ENCODE measurements around the gene ZNF382. TPM values are rescaled to one million over a fixed set of nuclear protein-coding genes. Genes with fewer than 3 reads are reported as not detected.

Gene ZNF382
- total RNA-seq, 1 donor from 2014 or later: 4.9 TPM

DNA sequence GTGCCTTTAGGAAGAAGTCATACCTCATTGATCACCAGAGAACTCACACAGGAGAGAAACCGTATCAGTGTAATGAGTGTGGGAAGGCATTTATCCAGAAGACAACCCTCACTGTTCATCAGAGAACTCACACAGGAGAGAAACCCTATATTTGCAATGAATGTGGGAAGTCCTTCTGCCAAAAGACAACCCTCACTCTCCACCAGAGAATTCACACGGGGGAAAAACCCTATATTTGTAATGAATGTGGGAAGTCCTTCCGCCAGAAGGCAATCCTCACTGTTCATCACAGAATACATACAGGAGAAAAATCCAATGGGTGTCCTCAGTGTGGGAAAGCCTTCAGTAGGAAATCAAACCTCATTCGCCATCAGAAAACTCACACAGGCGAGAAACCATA, 21.9 kb downstream of the ZNF382 start:
- H3K4me3 ChIP-seq: no peak overlapping the region
- DNase-seq (no peak), ATAC-seq (no peak)
- H3K9me3 ChIP-seq: peaks cover 91% of the 10 kb centered on the region
- no peaks in the 10 kb centered on the region for H3K4me1 ChIP-seq
- intact Hi-C loops (cut with DNase I): no loop called here
- TF ChIP-seq, protein P1, sequence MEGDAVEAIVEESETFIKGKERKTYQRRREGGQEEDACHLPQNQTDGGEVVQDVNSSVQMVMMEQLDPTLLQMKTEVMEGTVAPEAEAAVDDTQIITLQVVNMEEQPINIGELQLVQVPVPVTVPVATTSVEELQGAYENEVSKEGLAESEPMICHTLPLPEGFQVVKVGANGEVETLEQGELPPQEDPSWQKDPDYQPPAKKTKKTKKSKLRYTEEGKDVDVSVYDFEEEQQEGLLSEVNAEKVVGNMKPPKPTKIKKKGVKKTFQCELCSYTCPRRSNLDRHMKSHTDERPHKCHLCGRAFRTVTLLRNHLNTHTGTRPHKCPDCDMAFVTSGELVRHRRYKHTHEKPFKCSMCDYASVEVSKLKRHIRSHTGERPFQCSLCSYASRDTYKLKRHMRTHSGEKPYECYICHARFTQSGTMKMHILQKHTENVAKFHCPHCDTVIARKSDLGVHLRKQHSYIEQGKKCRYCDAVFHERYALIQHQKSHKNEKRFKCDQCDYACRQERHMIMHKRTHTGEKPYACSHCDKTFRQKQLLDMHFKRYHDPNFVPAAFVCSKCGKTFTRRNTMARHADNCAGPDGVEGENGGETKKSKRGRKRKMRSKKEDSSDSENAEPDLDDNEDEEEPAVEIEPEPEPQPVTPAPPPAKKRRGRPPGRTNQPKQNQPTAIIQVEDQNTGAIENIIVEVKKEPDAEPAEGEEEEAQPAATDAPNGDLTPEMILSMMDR (IDR thresholded peaks at IDR 0.05): no peak
- H3K27ac ChIP-seq: no peak overlapping the region
- no peaks in the 10 kb centered on the region for H3K36me3 ChIP-seq
- no peaks in the 10 kb centered on the region for H3K27me3 ChIP-seq

DNA sequence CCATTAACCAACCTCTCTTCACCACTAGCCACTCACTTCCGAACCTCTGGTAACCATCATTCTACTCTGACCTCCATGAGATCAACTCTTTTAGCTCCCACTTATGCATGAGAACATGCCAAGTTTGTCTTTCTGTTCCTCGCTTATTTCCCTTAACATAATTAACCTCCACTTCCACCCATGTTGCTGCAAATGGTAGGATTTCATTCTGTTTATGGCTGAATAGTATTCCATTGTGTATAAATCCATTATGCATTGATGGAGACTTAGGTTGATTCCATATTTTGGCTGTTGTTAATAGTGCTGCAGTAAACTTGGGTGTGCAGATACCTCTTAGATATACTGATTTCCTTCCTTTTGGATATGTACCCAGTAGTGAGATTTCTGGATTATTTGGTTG, 30.2 kb downstream of the ZNF382 start:
- intact Hi-C loops (cut with DNase I): no loop called here
- ATAC-seq: no peak

DNA sequence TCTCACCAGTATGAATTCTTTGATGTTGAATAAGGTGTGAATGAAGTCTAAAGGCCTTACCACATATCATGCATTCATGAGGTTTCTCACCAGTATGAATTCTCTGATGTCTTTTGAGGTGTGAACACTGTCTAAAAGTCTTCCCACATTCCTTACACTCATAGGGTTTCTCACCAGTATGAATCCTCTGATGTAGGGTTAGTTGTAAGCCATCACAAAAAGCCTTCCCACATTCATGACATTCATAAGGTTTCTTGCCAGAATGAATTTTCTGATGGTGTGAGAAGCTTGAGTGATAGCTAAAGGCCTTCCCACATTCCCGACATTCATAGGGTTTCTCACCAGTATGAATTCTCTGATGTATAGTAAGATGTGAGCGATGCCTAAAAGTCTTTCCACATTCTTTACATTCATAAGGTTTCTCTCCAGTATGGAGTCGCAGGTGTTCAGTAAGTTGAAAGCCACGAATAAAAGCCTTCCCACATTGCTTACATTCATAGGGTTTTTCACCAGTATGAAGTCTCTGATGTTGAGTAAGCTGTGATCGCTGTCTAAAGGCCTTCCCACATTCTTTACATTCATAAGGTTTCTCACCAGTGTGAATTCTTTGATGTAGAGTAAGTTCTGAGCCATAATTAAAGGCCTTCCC, 33.9 kb downstream of the ZNF382 start:
- Histone ChIP-seq H3K9me3 (peaks cover 96% of the 10 kb centered on the region), H3K36me3 (peaks cover 11% of the 10 kb centered on the region), H3K4me1 (no peaks in the 10 kb centered on the region), H3K27me3 (no peaks in the 10 kb centered on the region), H3K4me3 (no peak overlapping the region), H3K27ac (no peak overlapping the region)
- intact Hi-C loops (cut with DNase I): no loop called here
- TF ChIP-seq, protein P1 (IDR thresholded peaks at IDR 0.05): no peak
- no peak for DNase-seq
- ATAC-seq: no peak

More for the DNA sequence above, 30.2 kb downstream of the ZNF382 start:
- H3K27ac ChIP-seq: no peak overlapping the region
- no peak overlapping the region for H3K4me3 ChIP-seq
- no peaks in the 10 kb centered on the region for H3K4me1 ChIP-seq
- TF ChIP-seq, protein P1 (IDR thresholded peaks at IDR 0.05): no peak
- peaks cover 11% of the 10 kb centered on the region for H3K36me3 ChIP-seq
- no peak for DNase-seq
- no peaks in the 10 kb centered on the region for H3K27me3 ChIP-seq
- H3K9me3 ChIP-seq: peaks cover 88% of the 10 kb centered on the region

DNA sequence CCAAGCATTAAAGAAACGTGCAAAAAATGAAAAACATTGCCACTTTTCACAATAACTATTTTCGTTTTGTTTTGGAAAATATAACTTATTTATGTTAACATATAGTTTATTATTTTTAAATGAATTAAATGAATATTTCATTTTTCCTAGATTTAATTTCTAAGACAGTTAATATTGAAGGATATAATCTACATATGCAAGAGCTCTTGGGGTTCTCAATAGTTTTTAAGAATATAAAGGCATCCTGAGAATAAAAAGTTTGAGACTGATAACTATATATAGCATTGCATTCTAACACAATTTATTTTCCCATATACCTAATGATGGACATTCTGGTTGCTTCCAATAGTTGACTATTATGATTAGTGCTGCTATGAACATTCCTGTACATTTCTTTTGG, 41.6 kb downstream of the ZNF382 start:
- H3K36me3 ChIP-seq: peaks cover 19% of the 10 kb centered on the region
- ATAC-seq: no peak
- H3K27ac ChIP-seq: no peak overlapping the region
- no peaks in the 10 kb centered on the region for H3K27me3 ChIP-seq
- intact Hi-C loops (cut with DNase I): no loop called here
- H3K9me3 ChIP-seq: peaks cover 94% of the 10 kb centered on the region
- TF ChIP-seq, protein P1 (IDR thresholded peaks at IDR 0.05): no peak
- no peak overlapping the region for H3K4me3 ChIP-seq
- no peak for DNase-seq
- H3K4me1 ChIP-seq: no peaks in the 10 kb centered on the region

DNA sequence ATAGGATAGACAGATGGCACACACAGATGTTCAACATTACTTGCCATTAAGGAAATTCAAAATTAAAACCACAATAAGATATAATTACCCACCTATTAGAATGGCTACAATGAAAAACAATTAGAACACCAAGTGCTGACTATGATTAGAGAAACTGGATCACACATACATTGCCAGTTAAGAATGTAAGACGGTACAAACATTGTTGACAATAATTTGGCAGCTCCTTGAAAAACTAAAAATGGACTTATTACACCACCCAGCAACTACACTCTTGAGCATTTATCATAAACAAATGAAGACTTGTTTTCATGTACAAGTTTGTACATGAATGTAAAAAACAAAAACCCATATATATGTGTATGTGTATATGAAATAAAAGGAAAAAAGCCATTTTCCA, 47.8 kb downstream of the ZNF382 start:
- no peak for DNase-seq
- no peak overlapping the region for H3K27ac ChIP-seq
- H3K4me1 ChIP-seq: no peaks in the 10 kb centered on the region
- H3K4me3 ChIP-seq: no peak overlapping the region
- peaks cover 57% of the 10 kb centered on the region for H3K36me3 ChIP-seq
- H3K9me3 ChIP-seq: peaks cover 74% of the 10 kb centered on the region
- TF ChIP-seq, protein P1 (IDR thresholded peaks at IDR 0.05): no peak
- no peaks in the 10 kb centered on the region for H3K27me3 ChIP-seq
- no peak for ATAC-seq
- intact Hi-C loops (cut with DNase I): no loop called here

DNA sequence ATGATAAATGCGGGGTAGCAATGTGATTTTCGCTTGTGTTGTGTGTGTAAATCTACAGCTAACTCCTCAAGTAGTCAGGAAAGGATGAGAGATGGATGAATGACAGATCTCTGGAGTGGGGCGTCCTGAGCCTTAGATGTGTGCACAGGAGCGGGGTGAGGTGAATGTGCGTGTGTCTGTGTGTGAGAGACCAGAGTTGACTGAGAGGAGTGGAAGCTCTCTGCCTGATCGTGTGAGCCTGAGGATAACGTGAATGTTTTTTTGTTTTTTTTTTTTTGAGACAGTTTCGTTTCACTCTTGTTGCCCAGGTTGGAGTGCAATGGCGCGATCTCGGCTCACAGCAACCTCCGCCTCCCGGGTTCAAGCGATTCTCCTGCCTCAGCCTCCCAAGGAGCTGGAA, 60.7 kb downstream of the ZNF382 start:
- no peaks in the 10 kb centered on the region for H3K27me3 ChIP-seq
- H3K36me3 ChIP-seq: peaks cover 14% of the 10 kb centered on the region
- TF ChIP-seq, protein P1 (IDR thresholded peaks at IDR 0.05): no peak
- ATAC-seq (no peak), DNase-seq (no peak)
- H3K9me3 ChIP-seq: peaks cover 13% of the 10 kb centered on the region
- intact Hi-C loops (cut with DNase I): no loop called here
- H3K27ac ChIP-seq: no peak overlapping the region
- H3K4me3 ChIP-seq: peak overlapping the region; percentile 82
- peaks cover 16% of the 10 kb centered on the region for H3K4me1 ChIP-seq
